GM10847 (cell line): ENCODE data around the gene SOX3.

ENCODE experiments used
- POLR2A ChIP-seq: IDR thresholded peaks from 2 replicates; pipeline ENCODE4 v1.6.1; 2011; ENCODE audit not compliant: insufficient read length; ENCODE audit errors: extremely low read depth

The SOX3 gene

DNA sequence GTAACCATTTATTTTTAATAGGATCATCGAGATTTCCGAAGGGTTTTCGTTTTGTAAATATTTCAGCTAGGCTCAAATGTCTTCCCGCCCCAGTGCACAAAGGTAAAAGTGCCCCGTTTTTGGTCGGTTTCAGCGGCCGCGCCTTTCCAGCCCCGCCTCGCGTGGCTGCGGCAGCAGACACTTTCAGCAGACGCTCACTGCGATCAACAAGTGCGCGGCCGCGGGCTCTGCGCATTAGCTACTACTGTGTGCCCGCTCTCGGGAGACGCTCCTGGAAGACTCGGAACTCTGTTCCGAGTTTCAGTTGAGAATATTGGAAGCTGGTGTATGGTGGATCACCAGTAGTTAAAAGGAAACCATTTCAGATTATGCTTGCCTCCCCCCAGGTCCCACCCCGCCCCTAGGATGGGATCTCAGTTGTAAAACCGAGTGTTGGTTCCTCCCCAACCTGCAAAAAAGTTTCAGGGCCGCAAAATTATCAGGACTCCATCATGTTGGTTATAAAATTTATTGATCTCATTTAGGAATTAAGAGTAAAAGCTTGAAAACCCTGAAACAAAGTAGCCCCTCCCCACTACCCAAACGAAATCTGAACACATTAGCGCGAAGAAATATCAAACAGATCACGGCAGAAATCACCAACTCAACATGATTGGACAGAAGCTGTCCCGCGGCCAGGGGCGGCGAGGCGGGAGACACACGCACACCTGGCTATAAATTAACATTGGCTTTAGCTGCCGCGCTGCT, 2.2 kb downstream of the SOX3 start:
- no peak for TF ChIP-seq POLR2A

DNA sequence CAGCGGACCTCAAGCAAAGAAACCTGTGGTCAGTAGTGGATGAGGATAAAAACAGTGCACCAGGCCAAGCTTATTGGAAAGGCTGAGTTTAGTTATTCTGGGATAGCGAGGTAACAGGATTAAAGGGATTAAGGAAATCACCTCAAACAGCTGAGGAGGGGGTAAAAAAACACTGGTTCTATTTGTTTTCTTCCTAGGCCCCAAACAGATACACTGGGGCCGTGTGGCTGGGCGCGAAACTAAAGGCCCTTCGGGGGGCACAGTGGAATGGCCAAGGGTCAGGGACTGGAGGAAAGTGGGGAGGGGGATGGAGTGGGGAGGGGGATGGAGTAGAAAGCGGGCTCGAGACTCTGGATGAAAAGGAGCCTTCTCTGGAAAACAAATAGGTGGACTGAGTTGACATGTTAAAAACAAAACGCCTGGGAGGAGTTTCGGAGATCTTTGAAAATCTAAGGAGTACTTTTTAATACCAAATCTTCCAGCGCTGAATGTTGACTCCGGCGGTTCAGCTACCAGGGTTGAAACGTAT, 2.9 kb downstream of the SOX3 start:
- TF ChIP-seq POLR2A = no peak

DNA sequence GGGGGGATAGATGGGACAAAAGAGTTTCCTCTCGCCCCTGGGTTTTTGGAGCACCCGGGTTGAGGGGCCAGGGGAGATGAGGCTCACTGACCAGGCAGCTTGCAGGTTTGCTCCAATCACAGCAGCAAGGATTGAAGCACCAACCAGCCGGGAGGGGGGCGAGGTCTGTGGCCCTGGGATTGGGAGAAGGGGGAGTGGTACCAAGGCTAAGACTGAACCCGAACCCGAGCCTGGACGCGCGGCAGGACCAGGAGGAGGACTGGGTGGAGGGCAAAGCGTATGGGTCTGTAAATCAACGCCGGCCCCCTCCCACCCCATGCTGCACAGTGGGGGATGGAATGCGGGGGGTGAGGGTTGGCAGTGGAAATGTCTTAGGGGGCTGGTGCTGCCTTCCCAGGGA, 3.5 kb downstream of the SOX3 start:
- TF ChIP-seq POLR2A = no peak

DNA sequence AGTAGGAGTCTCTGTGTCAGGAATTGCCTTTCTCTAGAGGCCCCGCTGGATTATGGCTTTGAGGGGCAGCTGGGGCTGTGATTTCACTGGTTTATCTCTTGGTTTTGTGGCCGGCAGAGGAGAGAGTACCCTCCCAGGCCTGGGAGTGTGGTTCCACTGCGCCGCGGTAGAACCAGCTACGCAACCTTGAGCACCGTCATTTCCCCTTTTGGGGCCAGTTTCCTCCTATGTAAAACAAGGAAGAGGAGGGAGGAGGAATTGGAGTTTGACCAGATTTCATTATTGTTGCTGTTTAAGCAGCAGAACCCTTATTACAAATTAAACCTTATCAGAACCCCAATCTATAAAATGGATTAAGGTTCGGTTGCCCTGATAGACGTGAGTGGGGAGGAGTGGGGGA, 4.4 kb downstream of the SOX3 start:
- TF ChIP-seq POLR2A = no peak

DNA sequence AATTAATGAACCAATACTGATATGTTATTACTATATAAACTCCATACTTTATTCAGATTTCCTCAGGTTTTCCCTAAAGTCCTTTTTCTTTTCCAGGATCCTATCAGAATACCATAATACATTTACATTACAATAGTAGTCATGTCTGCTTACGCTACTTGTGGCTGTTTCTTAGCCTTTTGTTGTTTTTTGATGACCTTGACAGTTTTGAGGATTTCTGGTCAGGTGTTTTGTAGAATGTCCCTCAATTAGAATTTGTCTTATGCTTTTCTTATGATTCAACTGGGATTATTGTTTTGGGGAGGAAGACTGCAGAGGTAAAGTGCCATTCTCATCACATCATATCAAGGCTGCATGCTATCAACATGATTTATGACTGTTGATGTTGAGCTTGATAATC, 9.1 kb downstream of the SOX3 start:
- TF ChIP-seq POLR2A = no peak

DNA sequence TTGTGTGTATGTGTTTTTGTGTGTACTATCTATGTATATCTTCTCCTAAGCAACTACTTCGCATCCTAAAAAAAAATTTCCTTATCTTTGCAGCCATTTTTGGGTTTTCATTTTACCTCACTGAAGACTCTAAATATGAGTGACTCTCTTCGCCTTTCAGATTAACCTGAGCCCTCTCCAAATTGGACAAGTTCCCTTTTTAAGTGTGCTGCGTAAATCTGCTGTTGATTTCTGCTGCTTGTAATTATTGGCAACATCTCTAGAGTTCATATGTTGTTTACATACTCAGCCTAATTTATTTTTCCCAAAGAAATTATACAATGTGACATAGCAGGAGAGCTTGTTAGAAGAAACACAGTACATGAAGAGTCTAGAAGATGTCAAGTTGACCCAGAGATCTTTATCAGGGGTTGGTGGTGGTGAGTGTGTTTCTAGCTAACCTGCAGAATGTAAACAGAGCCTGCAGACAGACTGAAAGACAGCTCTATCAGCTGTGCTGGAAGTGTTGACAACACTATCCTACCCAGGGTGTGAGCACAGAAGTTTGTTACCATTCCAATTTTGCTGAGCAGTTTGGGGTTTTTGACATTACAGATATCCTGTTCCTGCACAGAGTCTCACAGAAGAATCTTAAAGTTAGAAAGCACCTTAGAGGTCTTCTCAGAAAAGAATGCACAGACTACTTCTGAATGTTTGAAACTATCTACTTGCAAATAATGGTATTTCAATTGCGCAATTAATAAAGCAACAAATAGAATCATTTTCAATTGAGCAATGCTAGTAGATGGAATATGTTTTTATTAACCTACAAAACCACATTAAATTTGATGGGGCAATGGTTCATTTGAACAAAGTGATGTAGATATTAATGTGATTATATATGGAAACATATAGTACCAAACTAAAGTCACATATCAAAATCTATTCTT, 12.5 kb downstream of the SOX3 start:
- TF ChIP-seq POLR2A = no peak

DNA sequence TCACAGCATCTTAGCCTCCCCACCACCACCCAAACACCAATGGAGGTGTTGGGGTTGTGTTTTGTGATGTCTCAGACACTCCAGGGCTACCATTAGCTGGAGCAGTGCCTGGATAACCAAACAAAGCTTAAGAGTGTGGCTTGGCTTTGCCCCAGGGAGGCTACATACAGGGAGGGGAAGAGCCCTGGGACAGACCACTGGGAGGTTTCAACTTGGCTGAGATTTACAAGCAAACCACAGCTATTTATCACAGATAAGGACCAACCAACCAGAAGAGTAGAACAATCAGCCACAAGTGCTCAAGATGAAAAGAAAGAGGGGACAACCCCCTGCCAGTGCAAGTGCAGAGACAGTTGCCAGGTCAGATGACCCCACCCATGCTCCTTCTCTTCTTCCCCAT, 24.1 kb downstream of the SOX3 start:
- no peak for TF ChIP-seq POLR2A

DNA sequence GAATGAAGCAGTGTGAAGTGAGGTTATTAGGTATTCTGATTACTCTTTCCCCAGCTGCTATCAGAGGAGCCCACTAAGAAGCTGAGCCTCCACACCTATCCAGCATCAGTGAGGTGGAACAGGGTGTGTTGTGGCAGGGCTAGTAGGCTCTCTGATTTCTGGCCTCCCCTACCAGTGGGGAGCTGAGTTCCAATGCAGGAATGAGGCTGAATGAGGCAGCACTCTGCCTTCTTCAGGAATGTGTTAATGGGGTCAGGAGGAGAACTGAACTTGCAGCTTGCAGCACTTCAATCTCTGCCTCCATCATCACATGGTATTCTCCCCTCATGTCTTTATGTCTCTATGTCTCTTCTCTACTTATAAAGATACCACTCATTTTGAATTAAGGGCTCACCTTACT, 26.9 kb downstream of the SOX3 start:
- TF ChIP-seq POLR2A = no peak

DNA sequence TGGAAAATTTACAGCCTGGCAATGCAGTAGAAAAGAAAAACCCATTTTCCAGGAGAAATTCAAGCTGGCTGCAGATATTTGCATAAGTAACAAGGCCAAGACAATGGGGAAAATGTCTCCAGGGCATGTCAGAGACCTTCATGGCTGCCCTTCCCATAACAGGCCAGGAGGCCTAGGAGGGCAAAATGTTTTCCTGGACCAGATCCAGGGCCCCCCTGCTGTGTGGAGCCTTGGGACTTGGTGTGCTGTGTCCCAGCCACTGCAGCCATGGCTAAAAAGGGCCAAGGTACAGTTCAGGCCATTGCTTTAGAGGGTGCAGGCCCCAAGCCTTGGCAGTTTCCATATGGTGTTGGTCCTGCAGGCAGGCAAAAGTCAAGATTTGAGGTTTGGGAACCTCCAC, 29.8 kb downstream of the SOX3 start:
- no peak for TF ChIP-seq POLR2A

DNA sequence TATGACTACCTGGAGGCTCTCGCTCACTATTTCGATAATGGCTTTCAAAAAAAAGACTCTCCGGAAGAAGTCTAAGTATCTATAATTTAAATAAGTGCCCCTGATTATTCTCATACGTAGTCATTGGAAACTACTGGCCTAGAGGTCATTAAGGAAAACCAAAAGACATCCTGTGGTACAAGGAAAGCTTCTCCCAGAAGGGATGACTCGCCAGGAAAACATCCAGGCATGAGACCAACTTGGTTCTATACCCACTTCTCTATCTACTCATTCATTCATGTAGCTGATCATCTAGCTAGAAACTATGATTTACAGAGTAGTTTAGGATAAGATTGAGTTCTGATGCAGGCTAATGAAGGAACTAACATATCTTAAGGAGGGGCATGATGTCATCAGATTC, 37.7 kb downstream of the SOX3 start:
- TF ChIP-seq POLR2A = no peak
